Omental fat pad (tissue), 4 donors: ENCODE results near the gene PRX. TPM values are rescaled to one million over a fixed set of nuclear protein-coding genes. Genes with fewer than 3 reads are reported as not detected.
"Not testable (repeated sequence)": the region's sequence is repeated elsewhere in the genome, so short reads cannot be mapped to it uniquely, and the experiment has no call there.

Source experiments
- ATAC-seq: fragments of 150-250 bp; one replicate; pipeline ENCODE4 v1.9.1; 2016; ENCODE audit warnings: mild to moderate bottlenecking, moderate library complexity; ENCODE audit not compliant: low FRiP score
- DNase-seq: peaks from one replicate; pipeline ENCODE4 v3.0.0-alpha.2; 2019; ENCODE audit warnings: low spot score
- CTCF ChIP-seq, 3 donors: fragments of 450-650 bp; IDR thresholded peaks; one replicate each; pipeline ENCODE4 v1.5.1; 2016 to 2017; ENCODE audit warnings: antibody characterized with exemption in 3 of 3, mild to moderate bottlenecking in 3 of 3, moderate library complexity in 2 of 3
- total RNA-seq, 4 donors: library from RNA; depleted of rRNA; stranded (reverse); fragments of >200 nt; gene quantifications; one replicate each; pipeline ENCODE4 v1.1.0, GENCODE V29; 2016

Gene PRX
- total RNA-seq, 4 donors from 2014 or later = 2.2 to 6.1 (median 4.3) TPM

- TF ChIP-seq CTCF (IDR thresholded peaks at IDR 0.05) = no peak
- DNase-seq (no peak), ATAC-seq (no peak)
Observed at GRCh38 chr19:40376286-40376862, 36.8 kb downstream of the PRX start.

- ATAC-seq = no peak
Observed at GRCh38 chr19:40374084-40374483, 39.1 kb downstream of the PRX start.

GRCh38 chr19:40371802-40372122, 41.4 kb downstream of the PRX start:
- no peak for TF ChIP-seq CTCF (IDR thresholded peaks at IDR 0.05)
- ATAC-seq = no peak
- DNase-seq = no peak

More at GRCh38 chr19:40374084-40374483, 39.1 kb downstream of the PRX start:
- DNase-seq = no peak
- no peak for TF ChIP-seq CTCF (IDR thresholded peaks at IDR 0.05)

- TF ChIP-seq CTCF (IDR thresholded peaks at IDR 0.05) = no peak
- no peak for ATAC-seq
- no peak for DNase-seq
Observed at GRCh38 chr19:40370997-40371801, 42.0 kb downstream of the PRX start.

GRCh38 chr19:40370253-40370652, 42.9 kb downstream of the PRX start:
- not testable (repeated sequence) for ATAC-seq, DNase-seq

- DNase-seq = no peak
- TF ChIP-seq CTCF (IDR thresholded peaks at IDR 0.05) = no peak
- ATAC-seq = no peak
Observed at GRCh38 chr19:40369797-40370196, 43.4 kb downstream of the PRX start.

- no peak for DNase-seq
- ATAC-seq = no peak
- TF ChIP-seq CTCF (IDR thresholded peaks at IDR 0.05) = no peak
Observed at GRCh38 chr19:40367577-40368434, 45.4 kb downstream of the PRX start.
